ENCODE results near the gene MARS1.

The MARS1 gene

GRCh38 chr12:57518176-57518919, 30.5 kb downstream of the MARS1 start:
- DNase-seq (ENCODE audit: low spot score): no peak

DNA sequence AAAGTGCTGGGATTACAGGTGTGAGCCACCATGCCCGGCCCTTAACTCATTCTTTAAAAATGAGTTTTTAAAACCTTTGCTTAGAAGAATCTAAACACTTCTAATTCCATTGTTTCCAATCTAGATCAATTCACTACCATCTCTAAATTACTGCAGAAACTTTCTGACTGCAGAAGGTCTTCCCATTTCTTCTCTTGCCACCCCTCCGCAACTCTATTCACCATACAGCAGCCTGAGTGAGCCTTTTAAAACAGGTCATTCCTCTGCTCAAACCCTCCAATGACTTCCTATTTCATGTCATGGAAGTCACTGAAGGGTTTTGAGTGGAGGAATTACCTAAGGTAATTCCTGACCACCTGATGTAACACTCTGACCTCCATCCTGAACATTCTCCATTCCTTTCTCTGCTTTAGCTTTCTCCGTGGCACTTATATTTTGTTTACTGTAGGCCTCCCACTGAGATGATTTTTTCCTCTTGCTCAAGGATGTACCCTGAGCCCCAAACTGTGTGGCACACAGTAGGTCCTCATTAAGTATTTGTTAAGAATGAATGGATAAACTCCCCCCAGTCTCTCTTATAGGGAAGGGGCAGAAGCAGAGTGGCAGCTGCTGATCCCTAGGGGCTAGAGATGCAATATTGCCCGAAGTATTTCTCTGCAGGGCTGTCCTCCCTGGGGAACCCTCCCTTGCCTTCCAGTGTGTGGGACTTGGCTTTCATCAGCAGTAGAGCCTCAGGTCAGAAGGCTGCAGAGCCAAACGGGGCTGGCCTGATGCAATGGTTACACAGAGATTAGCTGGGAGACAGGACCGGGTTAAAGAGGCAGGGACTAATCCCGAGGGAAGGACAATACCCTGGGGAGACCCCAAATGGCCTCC, 31.3 kb downstream of the MARS1 start:
- peak; percentile 18 for DNase-seq (ENCODE audit: low spot score)

DNA sequence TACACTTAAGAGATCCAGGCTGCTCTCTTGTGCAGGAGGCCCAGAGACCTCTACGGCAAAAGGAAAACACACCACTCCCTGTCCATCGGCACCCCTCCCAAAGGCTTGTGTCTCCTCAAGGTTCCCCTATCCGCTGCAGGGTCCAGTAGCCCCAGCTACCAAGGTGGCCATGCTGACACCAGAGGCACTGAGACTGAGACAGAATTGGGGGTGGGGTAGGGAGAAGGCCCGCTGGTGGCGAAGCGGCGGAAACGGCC, 31.9 kb downstream of the MARS1 start:
- peak; percentile 35 for DNase-seq (ENCODE audit: low spot score)

- DNase-seq (ENCODE audit: low spot score): peak; percentile 99
Measured at GRCh38 chr12:57520053-57520818, 32.4 kb downstream of the MARS1 start, which contains the start of gene DDIT3. Gene DDIT3 (minus strand): TSS chr12:57520514. CDS start chr12:57517406, 3,108 bp downstream.

- no peak for DNase-seq (ENCODE audit: low spot score)
Measured at GRCh38 chr12:57521525-57522010, 33.7 kb downstream of the MARS1 start.

GRCh38 chr12:57522011-57522886, 34.4 kb downstream of the MARS1 start, which contains the start of gene MBD6:
Gene MBD6 (plus strand): TSS chr12:57522824. CDS start chr12:57524304, 1,480 bp downstream.
- peak; percentile 87 for DNase-seq (ENCODE audit: low spot score)

GRCh38 chr12:57522887-57523705, 35.2 kb downstream of the MARS1 start:
- peak; percentile 31 for DNase-seq (ENCODE audit: low spot score)

- DNase-seq (ENCODE audit: low spot score): no peak
Measured at GRCh38 chr12:57523706-57524614, 36.1 kb downstream of the MARS1 start.

- DNase-seq (ENCODE audit: low spot score): no peak
Measured at GRCh38 chr12:57524814-57525614, 37.1 kb downstream of the MARS1 start.

DNA sequence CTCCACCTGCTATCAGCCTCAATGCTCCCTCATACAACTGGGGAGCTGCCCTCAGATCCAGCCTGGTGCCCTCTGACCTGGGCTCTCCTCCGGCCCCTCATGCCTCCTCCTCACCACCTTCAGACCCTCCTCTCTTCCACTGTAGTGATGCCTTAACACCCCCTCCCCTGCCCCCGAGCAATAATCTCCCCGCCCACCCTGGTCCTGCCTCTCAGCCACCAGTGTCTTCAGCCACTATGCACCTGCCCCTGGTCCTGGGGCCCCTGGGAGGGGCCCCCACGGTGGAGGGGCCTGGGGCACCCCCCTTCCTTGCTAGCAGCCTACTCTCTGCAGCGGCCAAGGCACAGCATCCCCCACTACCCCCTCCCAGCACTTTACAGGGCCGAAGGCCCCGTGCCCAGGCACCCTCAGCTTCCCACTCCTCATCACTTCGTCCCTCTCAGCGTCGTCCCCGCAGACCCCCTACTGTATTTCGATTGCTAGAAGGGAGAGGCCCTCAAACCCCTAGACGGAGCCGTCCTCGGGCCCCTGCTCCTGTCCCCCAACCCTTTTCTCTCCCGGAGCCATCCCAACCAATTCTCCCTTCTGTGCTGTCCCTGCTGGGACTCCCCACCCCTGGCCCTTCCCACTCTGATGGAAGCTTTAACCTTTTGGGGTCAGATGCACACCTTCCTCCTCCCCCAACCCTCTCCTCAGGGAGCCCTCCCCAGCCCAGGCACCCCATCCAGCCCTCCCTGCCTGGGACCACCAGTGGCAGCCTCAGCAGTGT, 37.9 kb downstream of the MARS1 start:
- DNase-seq (ENCODE audit: low spot score): no peak

GRCh38 chr12:57526477-57527126, 38.7 kb downstream of the MARS1 start:
- DNase-seq (ENCODE audit: low spot score): no peak

GRCh38 chr12:57527184-57527583, 39.3 kb downstream of the MARS1 start:
- no peak for DNase-seq (ENCODE audit: low spot score)

DNA sequence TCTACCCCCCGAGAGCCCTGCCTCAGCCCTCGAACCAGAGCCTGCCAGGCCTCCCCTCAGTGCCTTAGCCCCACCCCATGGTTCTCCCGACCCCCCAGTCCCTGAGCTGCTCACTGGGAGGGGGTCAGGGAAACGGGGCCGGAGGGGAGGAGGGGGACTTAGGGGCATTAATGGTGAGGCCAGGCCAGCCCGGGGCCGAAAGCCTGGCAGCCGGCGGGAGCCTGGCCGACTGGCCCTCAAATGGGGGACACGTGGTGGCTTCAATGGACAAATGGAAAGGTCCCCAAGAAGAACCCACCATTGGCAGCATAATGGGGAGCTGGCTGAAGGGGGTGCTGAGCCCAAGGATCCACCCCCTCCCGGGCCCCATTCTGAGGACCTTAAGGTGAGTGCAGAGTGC, 40.3 kb downstream of the MARS1 start:
- no peak for DNase-seq (ENCODE audit: low spot score)

DNA sequence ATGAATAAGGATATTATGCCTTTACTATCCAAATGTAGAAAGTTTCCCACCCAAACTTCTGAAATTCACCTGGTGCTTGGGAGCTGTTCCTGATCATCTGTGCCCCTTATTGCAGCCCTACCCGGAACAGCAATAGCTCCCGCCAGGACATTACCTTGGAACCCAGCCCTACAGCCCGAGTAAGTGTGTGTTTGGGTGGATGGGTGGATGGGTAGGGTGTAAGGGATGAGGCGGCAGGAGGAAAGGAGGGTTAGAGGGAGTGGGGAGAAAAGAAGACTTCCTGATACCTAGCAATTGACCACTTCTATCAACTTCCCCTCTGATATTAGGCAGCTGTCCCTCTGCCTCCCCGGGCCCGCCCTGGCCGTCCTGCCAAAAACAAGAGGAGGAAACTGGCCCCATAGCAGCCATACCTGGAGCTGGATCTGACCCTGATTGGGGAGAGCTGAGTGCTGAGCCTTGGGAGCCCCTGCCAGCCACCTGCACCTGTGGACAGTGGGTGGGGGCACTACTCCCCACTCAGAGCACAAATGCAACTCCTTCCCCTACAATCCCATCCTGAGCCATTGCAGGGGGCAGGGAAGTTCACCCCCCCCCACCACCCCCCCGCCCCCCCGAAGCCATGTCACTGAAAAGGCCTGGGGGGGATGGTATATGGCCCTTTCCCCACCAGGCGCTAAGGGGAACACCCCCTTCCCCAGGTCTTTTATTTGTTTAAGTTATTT, 41.1 kb downstream of the MARS1 start:
- DNase-seq (ENCODE audit: low spot score): no peak

- DNase-seq (ENCODE audit: low spot score): no peak
Measured at GRCh38 chr12:57529831-57530230, 42.0 kb downstream of the MARS1 start.

DNA sequence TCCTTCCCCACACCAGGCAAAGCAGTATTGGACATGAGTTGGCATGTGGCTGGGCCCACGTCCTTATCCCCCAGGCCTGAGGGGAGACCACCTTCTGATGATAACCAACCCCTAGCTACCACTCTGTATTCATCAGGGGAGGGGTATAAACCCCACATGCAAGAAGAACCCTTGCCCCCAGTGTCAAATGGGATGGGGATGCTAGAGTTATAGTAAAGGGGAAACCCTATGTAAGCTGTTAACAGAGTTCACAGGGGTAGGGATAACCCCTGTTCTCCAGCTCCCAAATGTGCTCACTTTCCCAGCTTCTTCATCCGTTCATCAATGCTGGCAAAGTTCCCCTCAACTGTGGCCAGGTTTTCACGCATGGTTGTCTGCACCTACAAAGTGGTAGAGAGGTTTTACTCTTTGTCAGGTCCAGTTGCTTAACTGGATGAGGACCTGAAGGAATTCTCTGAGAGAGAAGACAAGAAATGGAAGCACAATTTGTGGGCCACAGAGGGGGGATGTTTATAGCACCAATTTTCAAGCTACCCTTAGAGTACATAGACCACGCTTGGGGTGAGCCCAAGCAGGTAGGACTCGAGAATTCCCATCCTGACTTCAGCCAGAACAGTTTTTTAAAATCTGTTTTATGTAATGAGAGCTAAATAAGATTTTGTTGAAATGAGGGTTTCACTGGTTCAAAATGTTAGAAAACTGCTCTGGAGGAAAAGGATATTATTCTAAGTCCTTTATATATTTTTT, 42.7 kb downstream of the MARS1 start:
- DNase-seq (ENCODE audit: low spot score): no peak

All from activated CD4-positive, alpha-beta T cell treated with anti-CD3 and anti-CD28 coated beads, Interleukin-2, Interleukin-4, amounts not matched to agents 100 ng/mL and 50 ng/mL, durations not matched to agents 16 hours and 8 hours (primary cell).